Astrocyte of the cerebellum (primary cell): Measurements from ENCODE around the gene RDH14.

Experiments
- DNase-seq: peaks from one replicate; pipeline ENCODE4 v3.0.0-alpha.2; 2011; ENCODE audit warnings: low read depth
- H3K4me3 ChIP-seq: 2 replicates; pipeline ENCODE4 v1.5.1; 2011; ENCODE audit warnings: mild to moderate bottlenecking, low read depth, low read length, moderate library complexity
- CTCF ChIP-seq: IDR thresholded peaks from 2 replicates; pipeline ENCODE4 v1.5.1; 2012; ENCODE audit warnings: low read length, low read depth, moderate library complexity, mild to moderate bottlenecking; ENCODE audit errors: missing control alignments
- in situ Hi-C: cut with HindIII; loops from 2 replicates; pipeline ENCODE4 v1.10.0; 2017; ENCODE audit warnings: low sequenced_read_pairs

RDH14 gene

GRCh38 chr2:18516112-18516511 lies 44.3 kb downstream of the RDH14 start:
- peak; percentile 68 for DNase-seq
- no peak for TF ChIP-seq CTCF
- in situ Hi-C loops, result loop anchor here (5.0 to 25.0 kb wide), 2 partner anchors 221 to 846 kb away; no protein-coding TSS in a partner anchor
- no peak overlapping the region for H3K4me3 ChIP-seq

GRCh38 chr2:18514526-18515461 lies 45.7 kb downstream of the RDH14 start:
- no peak for TF ChIP-seq CTCF
- no peak overlapping the region for H3K4me3 ChIP-seq
- no peak for DNase-seq
- in situ Hi-C loops, result loop anchor here (5.0 to 25.0 kb wide), 2 partner anchors 223 to 848 kb away; no protein-coding TSS in a partner anchor

DNA sequence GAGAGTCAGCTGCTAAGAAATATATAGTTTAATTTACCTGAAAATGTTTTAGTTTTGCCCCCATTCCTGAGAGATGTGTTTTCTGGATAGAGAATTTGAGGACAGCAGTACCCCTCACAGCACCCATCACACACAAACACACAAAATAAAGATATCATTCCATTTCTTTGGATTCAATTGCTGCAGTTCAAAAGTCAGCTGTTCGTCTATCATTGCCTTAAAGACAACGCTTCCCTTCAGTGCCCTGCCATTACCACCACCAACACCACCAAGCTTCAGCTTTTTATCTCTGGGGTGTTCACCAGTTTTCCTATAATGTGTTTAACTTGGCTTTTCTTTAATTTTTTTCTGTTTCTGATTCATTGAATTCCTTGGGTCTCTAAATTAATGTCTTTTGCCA lies 49.7 kb downstream of the RDH14 start:
- H3K4me3 ChIP-seq, result no peak overlapping the region
- no peak for TF ChIP-seq CTCF
- in situ Hi-C loops, result loop anchor here (25.0 kb wide), 1 partner anchor 227 kb away; no protein-coding TSS in a partner anchor
- DNase-seq, result no peak

GRCh38 chr2:18506883-18507509 lies 53.5 kb downstream of the RDH14 start:
- in situ Hi-C loops, result loop anchor here (25.0 kb wide), 1 partner anchor 230 kb away; no protein-coding TSS in a partner anchor
- no peak for TF ChIP-seq CTCF
- DNase-seq, result no peak
- H3K4me3 ChIP-seq, result no peak overlapping the region

GRCh38 chr2:18505703-18506341 lies 54.6 kb downstream of the RDH14 start:
- in situ Hi-C loops, result loop anchor here (25.0 kb wide), 1 partner anchor 231 kb away; no protein-coding TSS in a partner anchor
- H3K4me3 ChIP-seq, result no peak overlapping the region
- TF ChIP-seq CTCF, result no peak
- DNase-seq, result no peak
